Measurements from ENCODE around the gene RSPH6A.

- TF ChIP-seq EP300 (IDR thresholded peaks at IDR 0.05; ENCODE audit: borderline replicate concordance), result no peak
- TF ChIP-seq REST (IDR thresholded peaks at IDR 0.05; ENCODE audit: low read depth), result no peak
- TF ChIP-seq, protein P1, sequence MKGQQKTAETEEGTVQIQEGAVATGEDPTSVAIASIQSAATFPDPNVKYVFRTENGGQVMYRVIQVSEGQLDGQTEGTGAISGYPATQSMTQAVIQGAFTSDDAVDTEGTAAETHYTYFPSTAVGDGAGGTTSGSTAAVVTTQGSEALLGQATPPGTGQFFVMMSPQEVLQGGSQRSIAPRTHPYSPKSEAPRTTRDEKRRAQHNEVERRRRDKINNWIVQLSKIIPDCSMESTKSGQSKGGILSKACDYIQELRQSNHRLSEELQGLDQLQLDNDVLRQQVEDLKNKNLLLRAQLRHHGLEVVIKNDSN (IDR thresholded peaks at IDR 0.05), result no peak
- no peak for TF ChIP-seq EGR1 (IDR thresholded peaks at IDR 0.05)
- TF ChIP-seq CREB1 (IDR thresholded peaks at IDR 0.05; ENCODE audit: low read depth), result no peak
- no peak for TF ChIP-seq ZBTB7A (IDR thresholded peaks at IDR 0.05; ENCODE audit: low read depth)
- no peak for TF ChIP-seq NFIC (IDR thresholded peaks at IDR 0.05)
- no peak for TF ChIP-seq MAX (IDR thresholded peaks at IDR 0.05)
- TF ChIP-seq TAF1 (IDR thresholded peaks at IDR 0.05; ENCODE audit: low read depth), result no peak
- TF ChIP-seq YY1 (IDR thresholded peaks at IDR 0.05; ENCODE audit: low read depth), result no peak
- TF ChIP-seq TEAD4 (IDR thresholded peaks at IDR 0.05), result no peak
- no peak for TF ChIP-seq RAD21 (IDR thresholded peaks at IDR 0.05; ENCODE audit: low read depth)
- no peak for TF ChIP-seq CEBPB (IDR thresholded peaks at IDR 0.05)
Observed at GRCh38 chr19:45828945-45829344, 13.8 kb upstream of the RSPH6A start.

Measured in Ishikawa (cell line).